Caco-2 (cell line): Measurements from ENCODE around the gene ANKFN1. TPM values are rescaled to one million over a fixed set of nuclear protein-coding genes. Genes with fewer than 3 reads are reported as not detected.

ENCODE experiments used
- BruUV-seq: library from RNA; stranded (reverse); fragments of 400-500 nt; replicated peaks from 2 replicates; lab custom pipeline; 2021; lab: Mats Ljungman, UMichigan
- CTCF ChIA-PET: fragments of 300-600 bp; sonication (Branson Sonifier 250); formaldehyde crosslinking; loops from one replicate; lab custom pipeline; 2022; ENCODE audit warnings: antibody characterized with exemption; lab: Charles Lee
- POLR2A ChIA-PET: fragments of 300-600 bp; sonication (Branson Sonifier 250); formaldehyde crosslinking; loops from one replicate; lab custom pipeline; 2022; ENCODE audit warnings: antibody characterized with exemption; lab: Charles Lee
- DNase-seq, 2 experiments: peaks; one replicate each; pipeline versions ENCODE4 v3.0.0 to v3.0.0-alpha.2; 2020 to 2022
- H3K27me3 ChIP-seq: replicated peaks from 2 replicates; pipeline ENCODE4 v1.6.0; 2011; ENCODE audit warnings: low read length; ENCODE audit not compliant: control insufficient read depth, insufficient read depth
- H3K36me3 ChIP-seq: 2 replicates; pipeline ENCODE4 v1.5.1; 2011; ENCODE audit warnings: low read length; ENCODE audit not compliant: control insufficient read depth, insufficient read depth
- H3K4me1 ChIP-seq: fragments of 250-450 bp; sonication (Bioruptor Pico); 2 replicates; pipeline ENCODE4 v1.5.1; 2020; ENCODE audit warnings: mild to moderate bottlenecking
- H3K4me3 ChIP-seq: 2 replicates; pipeline ENCODE4 v1.5.1; 2011; ENCODE audit warnings: low read depth, mild to moderate bottlenecking, control low read depth, low read length
- H3K9me3 ChIP-seq: fragments of 250-450 bp; sonication (Bioruptor Pico); 2 replicates; pipeline ENCODE4 v1.5.1; 2020; ENCODE audit warnings: mild to moderate bottlenecking, moderate library complexity
- H3K27ac Mint-ChIP-seq: one replicate; pipeline ENCODE4 v1.8.0; 2022; ENCODE audit warnings: mixed read lengths; ENCODE audit not compliant: unreplicated experiment
- H3K27me3 Mint-ChIP-seq: one replicate; pipeline ENCODE4 v1.8.0; 2022; ENCODE audit warnings: mixed read lengths; ENCODE audit not compliant: insufficient read depth, unreplicated experiment
- H3K36me3 Mint-ChIP-seq: one replicate; pipeline ENCODE4 v1.8.0; 2022; ENCODE audit warnings: mild to moderate bottlenecking, mixed read lengths; ENCODE audit not compliant: insufficient read depth, unreplicated experiment
- H3K4me1 Mint-ChIP-seq: one replicate; pipeline ENCODE4 v1.8.0; 2022; ENCODE audit warnings: low read depth, mixed read lengths; ENCODE audit not compliant: unreplicated experiment
- H3K4me3 Mint-ChIP-seq: one replicate; pipeline ENCODE4 v1.8.0; 2022; ENCODE audit warnings: mild to moderate bottlenecking, moderate library complexity, mixed read lengths; ENCODE audit not compliant: unreplicated experiment
- H3K9me3 Mint-ChIP-seq: one replicate; pipeline ENCODE4 v1.8.0; 2022; ENCODE audit warnings: mixed read lengths; ENCODE audit not compliant: unreplicated experiment
- intact Hi-C: fragments of 100-400 bp; cut with micrococcal nuclease; formaldehyde crosslinking; loops from one replicate; pipeline ENCODE4 v1.10.0; 2022; ENCODE audit not compliant: unreplicated experiment
- total RNA-seq: library from RNA; stranded (reverse); gene quantifications from 2 replicates; pipeline ENCODE4 v1.2.3, GENCODE V29; 2022
- TF ChIP-seq, protein P1 (sequence below), 2 experiments: fragments of 200-600 bp in 1 of 2; IDR thresholded peaks; 1 replicate in 1 of 2; 2 replicates in 1 of 2; pipeline versions ENCODE4 v1.5.1 to v1.8.0; 2011 to 2022; ENCODE audit warnings: antibody characterized with exemption in 1 of 2, control low read depth in 1 of 2, inconsistent platforms in 1 of 2, low read depth in 1 of 2, low read length in 1 of 2, mild to moderate bottlenecking in 1 of 2, moderate library complexity in 1 of 2; ENCODE audit not compliant: insufficient read depth in 1 of 2, severe bottlenecking in 1 of 2, unreplicated experiment in 1 of 2

The ANKFN1 gene
- total RNA-seq, 1 experiment from 2014 or later = 0.34 TPM

DNA sequence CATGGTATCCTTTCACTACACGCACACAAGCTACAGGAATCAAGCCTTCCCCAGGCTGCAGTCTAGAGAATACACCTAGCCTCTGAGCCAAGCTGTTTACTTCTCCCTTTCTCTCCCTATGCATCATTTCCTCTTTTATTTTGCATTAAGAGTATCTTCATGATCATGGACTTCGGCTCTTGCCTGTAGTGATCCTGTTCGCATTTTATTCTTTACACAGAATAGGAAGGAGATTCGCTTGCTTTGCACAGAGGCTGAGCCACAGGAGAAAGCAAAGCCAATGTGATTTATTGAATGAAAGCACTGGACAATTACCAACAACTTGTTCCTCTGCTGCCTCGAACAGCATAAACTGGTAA is 172.7 kb downstream of the ANKFN1 start:
- H3K27ac Mint-ChIP-seq = no peak overlapping the region
- Histone ChIP-seq H3K36me3 (no peaks in the 10 kb centered on the region), H3K4me1 (no peaks in the 10 kb centered on the region), H3K27me3 (no peaks in the 10 kb centered on the region), H3K4me3 (no peak overlapping the region), H3K9me3 (no peaks in the 10 kb centered on the region)
- CTCF ChIA-PET = no interaction called here
- H3K4me3 Mint-ChIP-seq = no peak overlapping the region
- intact Hi-C loops = loop anchor here (10.0 kb wide), 1 partner anchor 149 kb away; no protein-coding TSS in a partner anchor
- TF ChIP-seq, protein P1, sequence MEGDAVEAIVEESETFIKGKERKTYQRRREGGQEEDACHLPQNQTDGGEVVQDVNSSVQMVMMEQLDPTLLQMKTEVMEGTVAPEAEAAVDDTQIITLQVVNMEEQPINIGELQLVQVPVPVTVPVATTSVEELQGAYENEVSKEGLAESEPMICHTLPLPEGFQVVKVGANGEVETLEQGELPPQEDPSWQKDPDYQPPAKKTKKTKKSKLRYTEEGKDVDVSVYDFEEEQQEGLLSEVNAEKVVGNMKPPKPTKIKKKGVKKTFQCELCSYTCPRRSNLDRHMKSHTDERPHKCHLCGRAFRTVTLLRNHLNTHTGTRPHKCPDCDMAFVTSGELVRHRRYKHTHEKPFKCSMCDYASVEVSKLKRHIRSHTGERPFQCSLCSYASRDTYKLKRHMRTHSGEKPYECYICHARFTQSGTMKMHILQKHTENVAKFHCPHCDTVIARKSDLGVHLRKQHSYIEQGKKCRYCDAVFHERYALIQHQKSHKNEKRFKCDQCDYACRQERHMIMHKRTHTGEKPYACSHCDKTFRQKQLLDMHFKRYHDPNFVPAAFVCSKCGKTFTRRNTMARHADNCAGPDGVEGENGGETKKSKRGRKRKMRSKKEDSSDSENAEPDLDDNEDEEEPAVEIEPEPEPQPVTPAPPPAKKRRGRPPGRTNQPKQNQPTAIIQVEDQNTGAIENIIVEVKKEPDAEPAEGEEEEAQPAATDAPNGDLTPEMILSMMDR (IDR thresholded peaks at IDR 0.05; ENCODE audit: insufficient read depth in 1 of 2, low read depth in 1 of 2, low read length in 1 of 2, severe bottlenecking in 1 of 2, unreplicated experiment in 1 of 2) = no peak
- no peaks in the 10 kb centered on the region for H3K36me3 Mint-ChIP-seq
- H3K27me3 Mint-ChIP-seq = peaks cover 7% of the 10 kb centered on the region
- POLR2A ChIA-PET = no interaction called here
- BruUV-seq = no TSS peak
- no peak for DNase-seq
- no peaks in the 10 kb centered on the region for H3K4me1 Mint-ChIP-seq
- H3K9me3 Mint-ChIP-seq = no peaks in the 10 kb centered on the region

DNA sequence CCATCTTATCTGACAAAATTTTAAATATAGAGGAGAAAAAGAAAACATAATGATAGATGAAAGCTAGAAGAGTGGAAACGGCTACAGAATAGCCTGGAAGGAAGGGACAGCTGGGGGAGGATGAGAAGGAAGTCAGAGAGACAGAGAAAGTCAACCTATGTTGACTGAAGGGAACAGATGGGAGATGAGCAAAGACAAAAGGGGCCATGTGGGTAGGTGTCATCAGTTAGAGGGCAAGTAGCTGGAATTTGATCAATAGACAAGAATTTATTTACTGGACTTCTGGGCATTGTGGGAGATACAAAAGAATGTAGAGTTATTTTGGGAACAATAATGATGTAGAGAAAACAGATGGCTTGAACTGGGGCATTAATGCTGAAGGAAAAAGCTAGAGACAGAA is 194.4 kb downstream of the ANKFN1 start:
- Mint-ChIP-seq H3K27ac (no peak overlapping the region), H3K9me3 (no peaks in the 10 kb centered on the region), H3K4me1 (no peaks in the 10 kb centered on the region), H3K27me3 (peaks cover 11% of the 10 kb centered on the region), H3K36me3 (no peaks in the 10 kb centered on the region), H3K4me3 (no peak overlapping the region)
- Histone ChIP-seq H3K9me3 (0 out of 2 replicates have a peak, but pooled peaks cover 6% of the 10 kb centered on the region), H3K4me1 (no peaks in the 10 kb centered on the region), H3K27me3 (no peaks in the 10 kb centered on the region), H3K4me3 (no peak overlapping the region), H3K36me3 (no peaks in the 10 kb centered on the region)
- CTCF ChIA-PET = no interaction called here
- POLR2A ChIA-PET = no interaction called here
- intact Hi-C loops = no loop called here
- no peak for DNase-seq
- TF ChIP-seq, protein P1 (IDR thresholded peaks at IDR 0.05; ENCODE audit: insufficient read depth in 1 of 2, low read depth in 1 of 2, low read length in 1 of 2, severe bottlenecking in 1 of 2, unreplicated experiment in 1 of 2) = no peak
- no TSS peak for BruUV-seq

DNA sequence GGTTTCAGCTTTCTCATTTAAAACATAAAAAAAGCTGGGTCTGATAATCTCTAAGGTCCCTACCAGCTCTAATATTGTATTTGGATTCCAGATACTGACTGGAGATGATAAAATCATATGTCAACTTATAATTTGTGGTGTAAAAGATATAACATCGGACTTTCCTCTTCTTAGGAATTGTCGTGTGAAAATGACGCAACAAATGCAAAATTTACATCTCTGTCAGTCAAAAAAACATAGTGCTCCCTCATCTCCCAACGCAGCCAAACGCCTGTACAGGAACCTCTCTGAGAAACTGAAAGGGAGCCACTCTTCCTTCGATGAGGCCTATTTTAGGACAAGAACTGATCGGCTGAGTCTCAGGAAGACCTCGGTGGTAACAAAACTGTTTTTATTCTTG is 197.3 kb downstream of the ANKFN1 start:
- H3K4me1 Mint-ChIP-seq = no peaks in the 10 kb centered on the region
- ChIA-PET CTCF (no interaction called here), POLR2A (interaction anchor here (0.9 kb wide), 1 partner anchor 589 kb away, joined by 4 read pairs; no protein-coding TSS in a partner anchor)
- TF ChIP-seq, protein P1 (IDR thresholded peaks at IDR 0.05; ENCODE audit: insufficient read depth in 1 of 2, low read depth in 1 of 2, low read length in 1 of 2, severe bottlenecking in 1 of 2, unreplicated experiment in 1 of 2) = no peak
- Histone ChIP-seq H3K27me3 (no peaks in the 10 kb centered on the region), H3K4me3 (no peak overlapping the region), H3K36me3 (no peaks in the 10 kb centered on the region), H3K4me1 (no peaks in the 10 kb centered on the region), H3K9me3 (0 out of 2 replicates have a peak, but pooled peaks cover 4% of the 10 kb centered on the region)
- peaks cover 8% of the 10 kb centered on the region for H3K27me3 Mint-ChIP-seq
- no TSS peak for BruUV-seq
- H3K27ac Mint-ChIP-seq = no peak overlapping the region
- no peak for DNase-seq
- intact Hi-C loops = no loop called here
- H3K9me3 Mint-ChIP-seq = no peaks in the 10 kb centered on the region
- H3K36me3 Mint-ChIP-seq = no peaks in the 10 kb centered on the region
- H3K4me3 Mint-ChIP-seq = no peak overlapping the region
